NOMO-1 treated with DMSO at 0.1 percent for 48 hours (cell line): ENCODE results near the gene GATA6.
"Not testable (repeated sequence)": the region's sequence is repeated elsewhere in the genome, so short reads cannot be mapped to it uniquely, and the experiment has no call there.

Source experiments
- DNase-seq: peaks from one replicate; lab custom pipeline; 2025; ENCODE audit not compliant: unreplicated experiment; lab: John Stamatoyannopoulos, UW

GATA6 gene

DNA sequence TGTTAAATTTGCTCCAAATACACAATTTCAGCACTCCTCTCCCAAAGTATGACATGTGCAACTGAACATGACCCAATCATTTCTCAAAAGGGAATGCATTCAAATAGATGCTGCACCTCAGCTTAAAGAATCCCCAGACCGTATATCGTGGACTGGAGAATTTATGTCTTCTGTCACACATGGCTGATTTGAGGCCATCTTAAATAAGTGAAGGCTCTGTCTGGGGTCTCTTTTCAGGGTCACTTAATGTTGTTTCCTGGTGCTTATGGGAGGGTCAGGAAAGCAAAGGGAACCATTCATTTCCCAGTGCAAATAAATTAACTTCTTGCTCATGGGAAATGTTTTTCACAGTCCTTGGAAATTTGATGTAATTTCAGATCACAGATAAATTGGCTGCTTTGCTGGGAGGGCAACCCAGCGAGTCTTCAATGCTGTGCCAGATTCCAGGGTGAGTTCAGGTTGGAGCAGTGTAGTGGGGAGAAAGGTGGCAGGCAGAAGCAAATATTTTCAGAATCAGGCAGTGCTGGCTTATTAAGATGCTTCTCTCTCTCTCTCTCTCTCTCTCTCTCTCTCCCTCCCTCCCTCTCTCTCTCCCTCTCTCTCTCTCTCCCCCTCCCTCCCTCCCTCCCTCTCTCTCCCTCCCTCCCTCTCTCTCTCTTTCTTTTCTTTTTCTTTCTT lies 34.3 kb downstream of the GATA6 start:
- no peak for DNase-seq

GRCh38 chr18:22204214-22204536 lies 34.8 kb downstream of the GATA6 start:
- DNase-seq = no peak

DNA sequence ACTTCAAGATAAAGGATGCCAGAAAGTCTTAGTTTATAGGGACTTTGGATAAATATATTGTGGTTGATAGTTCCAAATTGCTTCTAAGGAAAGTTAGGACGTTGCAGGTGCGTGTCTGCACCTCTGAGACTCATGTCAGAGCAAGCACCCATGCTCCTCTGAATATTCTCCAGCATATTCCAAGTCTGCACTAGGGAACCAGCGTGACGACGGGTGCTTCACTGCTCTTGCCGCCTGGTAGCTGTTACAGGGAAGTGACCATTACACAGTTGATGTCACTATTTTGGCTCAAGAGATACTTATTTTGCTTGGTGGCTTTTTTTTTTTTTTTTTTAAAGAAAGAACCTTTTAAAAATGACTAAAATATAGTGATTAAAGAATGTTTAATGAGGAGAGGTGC lies 35.6 kb downstream of the GATA6 start:
- DNase-seq = no peak

DNA sequence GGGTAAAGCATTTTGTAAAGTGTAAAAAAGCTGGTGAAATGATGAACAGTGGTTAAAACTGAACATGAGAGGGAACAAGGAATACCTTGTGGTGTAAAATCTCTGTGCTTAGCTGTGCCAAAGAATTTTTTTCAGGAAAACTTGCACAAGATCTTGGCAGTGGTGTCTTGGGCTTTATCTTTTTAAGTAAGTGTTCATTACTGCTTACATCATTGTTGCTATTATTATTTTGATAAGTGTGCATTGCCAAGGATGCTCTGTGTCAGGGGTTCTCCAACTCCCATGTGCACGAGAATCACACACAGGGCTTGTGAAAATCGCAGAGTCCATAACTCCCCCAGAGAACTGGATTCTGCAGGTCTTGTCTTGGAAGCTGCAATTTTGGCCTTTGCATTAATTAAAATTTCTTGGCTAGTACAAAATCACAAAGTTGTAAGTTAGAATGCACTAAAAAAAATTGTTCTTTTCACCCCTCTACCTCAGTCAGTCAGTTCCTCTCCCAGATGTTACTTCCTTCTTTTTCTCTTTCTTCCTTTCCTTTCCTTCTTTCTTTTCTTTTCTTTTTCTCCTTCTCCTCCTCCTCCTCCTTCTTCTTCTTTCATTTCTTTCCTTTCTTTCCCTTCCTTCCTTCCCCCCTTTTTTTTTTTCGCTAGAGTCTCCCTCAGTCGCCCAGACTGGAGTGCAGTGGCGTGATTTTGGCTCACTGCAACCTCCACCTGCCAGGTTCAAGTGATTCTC lies 37.8 kb downstream of the GATA6 start:
- no peak for DNase-seq

DNA sequence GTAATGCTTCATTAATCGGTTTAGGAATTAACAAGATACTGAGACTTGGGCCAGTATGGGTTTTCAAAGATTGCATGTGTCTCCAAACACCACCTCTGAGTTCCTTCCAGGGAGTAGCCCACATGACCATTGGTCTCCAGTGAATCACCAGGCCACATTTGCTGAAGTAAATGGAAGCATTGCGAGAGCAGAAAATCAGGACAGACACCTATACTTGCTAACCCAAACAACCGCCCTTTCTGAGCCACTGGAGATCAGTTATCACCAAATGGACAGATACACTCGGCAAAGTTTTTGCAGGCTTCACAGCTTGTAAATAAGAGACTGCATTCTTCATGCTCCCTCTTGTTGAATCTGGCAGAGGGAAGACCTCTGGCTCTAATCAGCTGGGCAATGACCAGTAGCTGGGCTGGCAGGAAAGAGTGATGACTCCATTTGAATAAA lies 40.9 kb downstream of the GATA6 start:
- DNase-seq = no peak

DNA sequence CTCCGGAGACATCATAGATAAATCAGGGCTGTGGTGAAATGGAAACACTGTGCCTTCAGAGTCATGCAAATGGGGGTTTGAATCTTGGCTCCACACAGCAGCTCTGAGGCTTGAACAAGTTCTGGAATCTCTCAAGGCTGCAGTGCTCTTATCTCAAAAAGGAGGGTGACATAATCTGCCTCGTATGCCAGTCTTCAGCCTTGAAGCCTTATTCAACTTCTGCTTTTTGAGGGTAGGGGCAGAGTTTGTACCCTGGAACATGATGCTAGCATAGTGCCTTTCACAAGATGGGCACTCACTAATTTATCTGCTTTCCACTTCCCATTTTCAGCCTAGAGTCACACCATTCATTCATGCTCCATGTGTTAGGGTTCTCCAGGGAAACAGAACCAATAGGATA lies 42.3 kb downstream of the GATA6 start:
- peak; percentile 84 for DNase-seq

- no peak for DNase-seq
Observed at GRCh38 chr18:22213333-22213973, 44.1 kb downstream of the GATA6 start.

- DNase-seq = peak; percentile 44
Observed at GRCh38 chr18:22214731-22215528, 45.5 kb downstream of the GATA6 start.

DNA sequence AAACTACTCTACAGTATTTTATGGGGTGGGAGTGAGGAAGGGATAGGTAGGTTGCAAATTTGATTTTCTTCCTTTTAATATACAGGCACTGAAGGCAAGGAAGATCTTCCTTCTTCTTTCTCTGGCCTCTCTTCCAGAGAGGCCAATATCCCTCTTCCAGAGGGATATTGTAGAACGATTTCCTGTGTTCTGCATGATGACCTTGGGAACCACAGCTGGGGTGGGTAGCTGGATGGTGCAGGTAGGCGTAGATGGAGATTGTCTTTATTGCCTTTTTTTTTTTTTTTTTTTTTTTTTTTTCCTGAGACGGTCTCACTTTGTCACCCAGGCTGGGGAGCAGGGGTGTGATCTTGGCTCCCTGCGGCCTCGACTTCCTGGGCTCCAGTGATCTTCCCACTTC lies 49.4 kb downstream of the GATA6 start:
- no peak for DNase-seq

DNA sequence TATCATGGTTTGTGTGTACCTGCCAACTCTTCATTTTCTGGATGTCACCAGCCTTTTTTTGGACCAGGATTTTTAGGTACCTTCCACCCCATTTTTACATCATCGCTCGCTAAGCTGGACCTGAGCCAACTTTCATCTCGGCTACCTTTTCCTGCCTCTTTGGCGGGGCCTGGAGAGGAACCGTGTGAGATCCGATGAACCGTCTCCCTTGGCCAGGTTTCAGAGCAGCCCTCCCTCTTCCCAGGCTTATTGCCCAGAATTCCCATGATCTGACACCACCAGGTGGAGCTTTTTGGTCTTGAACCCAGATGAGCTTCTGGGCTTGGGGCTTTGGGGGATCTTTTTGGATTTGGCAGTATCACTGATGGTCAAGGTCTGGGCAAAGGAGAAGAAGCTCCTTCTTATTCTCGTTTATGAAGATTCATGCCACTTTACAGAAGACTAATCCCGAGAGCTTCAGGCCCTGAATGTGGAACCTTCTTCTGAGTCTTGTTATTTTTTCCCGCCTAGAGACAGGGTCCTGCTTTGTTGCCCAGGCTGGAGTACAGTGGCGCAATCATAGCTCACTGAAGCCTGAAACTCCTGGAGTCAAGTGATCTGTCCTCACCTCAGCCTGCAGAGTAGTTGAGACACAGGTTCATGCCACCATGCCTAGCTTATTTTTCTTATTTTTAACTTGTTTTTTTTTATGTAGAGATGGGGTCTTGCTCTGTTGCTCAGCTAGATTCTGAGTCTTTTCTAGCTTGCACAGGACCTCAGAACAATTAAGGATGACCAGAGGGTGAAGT lies 50.4 kb downstream of the GATA6 start:
- DNase-seq = no peak

DNA sequence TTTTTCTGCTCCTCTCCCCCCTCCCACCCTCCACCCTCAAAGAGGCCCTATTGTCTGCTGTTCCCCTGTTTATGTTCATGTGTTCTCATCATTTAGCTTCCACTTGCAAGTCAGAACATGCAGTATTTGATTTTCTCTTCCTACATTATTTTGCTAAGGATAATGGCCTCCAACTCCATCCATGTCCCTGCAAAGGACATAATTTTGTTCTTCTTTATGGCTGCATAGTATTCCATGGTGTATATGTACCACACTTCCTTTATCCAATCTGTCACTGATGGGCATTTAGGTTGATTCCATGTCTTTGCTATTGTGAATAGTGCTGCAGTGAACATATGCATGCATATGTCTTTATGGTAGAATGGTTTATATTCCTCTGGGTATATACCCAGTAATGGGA lies 51.2 kb downstream of the GATA6 start:
- not testable (repeated sequence) for DNase-seq

- DNase-seq = peak; percentile 80
Observed at GRCh38 chr18:22221350-22221749, 52.0 kb downstream of the GATA6 start.

GRCh38 chr18:22223254-22223964 lies 54.0 kb downstream of the GATA6 start:
- no peak for DNase-seq

GRCh38 chr18:22223965-22224322 lies 54.6 kb downstream of the GATA6 start:
- DNase-seq = no peak

DNA sequence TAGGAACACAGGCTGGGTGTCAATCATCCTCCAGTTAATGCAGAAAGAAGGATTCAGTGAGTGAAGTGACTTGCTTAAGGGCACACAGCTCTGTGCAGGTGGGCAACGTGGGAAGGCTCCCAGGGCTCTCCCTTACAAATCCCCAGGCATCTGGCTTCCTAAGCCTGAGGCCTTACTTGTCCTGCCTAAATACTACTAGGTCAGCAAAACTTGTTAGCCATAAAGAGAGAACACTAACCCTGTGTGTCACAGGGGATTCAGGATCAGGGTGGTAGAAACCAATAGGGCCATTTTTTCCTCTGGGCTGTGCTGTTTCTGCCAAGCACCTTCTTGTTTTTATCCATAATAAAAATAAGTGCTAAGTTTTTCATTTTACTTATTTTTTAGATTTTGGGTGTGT lies 55.0 kb downstream of the GATA6 start:
- DNase-seq = no peak

- no peak for DNase-seq
Observed at GRCh38 chr18:22226801-22227200, 57.4 kb downstream of the GATA6 start.

- no peak for DNase-seq
Observed at GRCh38 chr18:22228976-22229375, 59.6 kb downstream of the GATA6 start.

- DNase-seq = no peak
Observed at GRCh38 chr18:22229456-22230124, 60.2 kb downstream of the GATA6 start.

DNA sequence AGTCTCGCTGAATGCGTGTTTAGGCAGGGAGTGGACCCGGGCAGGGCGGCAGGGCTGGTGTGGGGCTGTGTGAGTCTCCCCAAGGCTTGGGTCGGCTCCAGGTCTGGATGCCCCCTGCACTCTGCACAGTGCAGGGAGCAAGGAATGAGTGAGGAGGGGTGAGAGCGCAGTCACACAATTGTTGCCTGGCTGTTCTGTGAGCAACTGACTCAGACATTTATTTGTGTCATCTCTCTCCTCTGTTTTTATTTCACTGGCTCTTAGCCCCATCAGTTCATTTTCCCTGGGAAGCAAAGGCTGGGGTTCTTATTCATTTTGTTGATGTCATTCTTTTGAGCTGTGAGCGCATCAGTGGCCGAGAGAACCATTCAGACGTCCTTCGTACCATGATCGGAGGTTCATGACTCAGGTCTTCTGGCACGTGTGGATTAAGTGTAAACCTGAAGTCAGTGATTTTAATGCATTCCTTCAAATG lies 61.1 kb downstream of the GATA6 start:
- DNase-seq = no peak

DNA sequence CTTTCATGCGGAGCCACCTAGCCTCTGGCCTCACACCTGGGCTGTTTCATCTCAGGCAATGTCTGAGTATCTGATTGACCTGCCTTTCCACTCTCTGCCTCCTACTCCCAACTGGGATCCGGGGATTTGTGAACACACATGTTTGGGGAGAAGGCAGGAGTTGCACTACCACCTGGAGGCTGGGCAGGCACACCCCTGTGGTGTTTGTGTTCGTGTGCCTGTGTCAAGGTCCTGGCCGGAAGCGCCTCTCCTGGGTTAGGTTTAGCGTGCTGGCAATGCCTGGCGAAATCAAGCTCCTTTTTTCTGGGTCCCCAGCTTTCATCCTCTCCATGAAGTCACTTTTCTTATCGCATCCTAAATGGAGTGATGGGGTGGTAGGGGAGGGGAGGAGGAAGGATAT lies 63.9 kb downstream of the GATA6 start:
- DNase-seq = no peak
